ENCODE data around the gene CAMKMT.

Gene CAMKMT

DNA sequence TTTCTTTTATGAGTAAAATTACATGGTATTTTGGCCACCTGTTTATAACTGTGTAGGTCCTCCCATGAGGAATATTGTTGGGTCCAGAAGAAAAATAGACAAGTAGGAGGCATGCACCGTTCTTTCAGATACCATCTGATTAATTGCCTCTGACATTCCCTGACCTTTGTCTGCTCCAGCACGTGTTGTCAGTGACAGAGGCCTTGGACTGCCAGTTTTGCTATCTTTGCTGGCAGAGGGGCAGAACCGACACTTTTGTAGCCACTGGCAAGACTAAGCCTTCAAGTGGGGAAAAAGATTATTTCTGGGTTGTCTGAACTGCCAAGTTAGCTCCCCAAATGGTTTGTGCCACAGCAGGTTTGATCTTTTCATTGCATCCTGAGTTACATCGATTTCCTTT is 276.9 kb downstream of the CAMKMT start:
- DNase-seq (ENCODE audit: low read depth in 3 of 3, low spot score in 1 of 3): no peak

DNA sequence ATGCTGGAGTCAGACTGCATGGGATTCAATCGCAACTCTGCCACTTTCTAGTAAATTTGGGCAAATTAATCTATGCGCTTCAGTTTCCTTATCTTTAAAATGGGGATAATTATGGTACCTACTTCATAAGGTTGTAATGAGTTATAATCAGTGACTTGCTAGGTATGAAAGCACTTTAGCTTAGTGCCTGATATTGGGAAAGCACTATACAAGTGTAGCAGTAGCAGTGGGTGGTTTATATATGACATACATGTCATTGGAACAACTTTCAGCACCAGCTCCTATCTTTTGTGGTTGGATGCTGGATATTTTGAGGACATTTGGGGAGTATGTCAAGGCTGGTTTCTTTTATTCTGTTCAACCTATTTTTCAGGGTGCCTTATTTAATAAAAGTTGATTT is 277.7 kb downstream of the CAMKMT start:
- no peak for DNase-seq (ENCODE audit: low read depth in 3 of 3, low spot score in 1 of 3)

DNA sequence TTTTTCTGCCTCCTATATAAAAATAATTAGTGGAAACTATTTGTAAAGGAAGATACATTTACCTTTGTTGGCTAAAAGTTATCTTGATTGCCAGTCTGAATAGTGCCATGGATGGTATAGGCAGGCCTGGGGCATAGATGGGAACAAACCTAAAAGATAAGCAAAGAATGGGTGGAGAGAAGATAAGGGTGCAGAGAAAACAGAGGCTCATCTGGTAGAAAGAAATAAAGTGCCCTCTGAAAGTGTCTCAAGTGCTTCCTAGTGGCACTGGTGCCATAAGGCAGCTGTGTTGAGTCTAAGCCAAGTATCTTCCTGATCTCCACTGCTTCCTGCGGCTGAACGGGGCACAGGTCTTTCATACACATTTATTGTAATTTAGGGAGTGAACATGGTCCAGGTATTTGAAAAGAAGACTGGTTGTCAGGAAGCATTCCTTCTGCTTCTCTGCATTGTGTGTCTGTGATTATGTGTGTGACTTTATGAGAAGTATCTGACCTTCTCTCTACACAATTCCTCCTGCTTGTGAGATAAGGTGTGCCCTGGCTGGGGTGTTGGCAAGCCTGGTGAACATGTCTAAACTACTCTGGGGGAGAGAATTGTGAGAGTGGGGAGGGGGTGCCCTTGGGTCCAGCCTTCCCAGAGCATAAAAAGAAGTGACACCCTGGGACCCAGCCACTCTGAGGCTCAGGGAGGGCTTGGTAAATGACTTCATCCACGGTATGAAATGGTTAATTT is 280.5 kb downstream of the CAMKMT start:
- no peak for DNase-seq (ENCODE audit: low read depth in 3 of 3, low spot score in 1 of 3)

DNA sequence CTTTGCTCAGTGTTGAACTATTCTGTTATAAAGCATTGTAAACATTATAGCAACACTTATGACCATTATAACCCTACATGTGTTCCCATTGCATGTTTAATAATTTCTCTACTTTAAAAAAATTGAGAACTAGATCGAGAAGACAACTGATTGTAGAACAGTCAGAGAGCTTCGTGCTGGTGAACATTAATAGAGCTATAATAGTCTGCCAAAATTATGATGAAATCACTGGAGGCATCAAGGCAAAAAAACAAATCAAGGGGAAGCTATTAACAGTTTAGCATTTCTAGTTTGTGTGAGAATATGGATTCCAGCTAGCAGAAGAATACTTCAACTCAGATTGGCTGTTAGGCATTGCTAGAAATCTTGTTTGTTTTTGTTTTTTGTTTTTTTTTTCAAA is 284.2 kb downstream of the CAMKMT start:
- DNase-seq (ENCODE audit: low read depth in 3 of 3, low spot score in 1 of 3): no peak

DNA sequence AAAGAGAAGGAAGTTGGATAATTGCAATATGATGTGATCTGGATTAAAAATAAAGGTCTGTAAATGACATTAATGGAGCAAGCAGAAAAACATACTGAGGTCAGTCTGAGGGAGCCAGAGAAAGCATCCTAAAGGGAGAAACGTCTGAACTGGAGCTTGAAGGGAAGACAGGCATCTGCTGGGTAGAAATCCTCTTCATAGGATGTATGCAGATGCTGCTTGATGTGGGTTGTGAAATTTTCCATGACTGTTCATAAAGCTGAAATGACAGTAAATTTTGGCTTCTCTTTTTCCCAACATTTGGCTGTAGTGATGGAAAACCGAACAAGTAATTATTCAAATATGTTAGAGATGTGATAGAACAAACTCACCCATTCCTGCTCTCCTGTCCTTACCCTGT is 287.6 kb downstream of the CAMKMT start:
- DNase-seq (ENCODE audit: low read depth in 3 of 3, low spot score in 1 of 3): no peak

DNA sequence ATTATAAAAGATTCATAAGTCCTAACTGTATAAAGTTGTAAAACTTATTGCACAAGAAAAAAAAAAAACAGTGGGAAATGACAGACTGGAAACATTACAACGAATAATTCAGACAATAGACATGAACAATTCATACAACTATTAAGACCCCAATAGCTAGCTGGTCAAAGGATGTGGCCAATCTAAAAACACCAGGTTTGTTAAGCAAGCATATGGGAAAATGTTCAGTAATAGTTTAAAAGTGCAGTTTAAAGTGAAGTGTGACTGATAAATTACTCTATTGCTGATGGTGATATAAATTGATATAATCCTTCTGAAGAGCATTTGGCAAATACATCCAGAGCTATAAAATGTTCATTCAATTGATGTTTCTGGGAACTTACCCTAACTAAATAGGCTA is 289.0 kb downstream of the CAMKMT start:
- no peak for DNase-seq (ENCODE audit: low read depth in 3 of 3, low spot score in 1 of 3)

DNA sequence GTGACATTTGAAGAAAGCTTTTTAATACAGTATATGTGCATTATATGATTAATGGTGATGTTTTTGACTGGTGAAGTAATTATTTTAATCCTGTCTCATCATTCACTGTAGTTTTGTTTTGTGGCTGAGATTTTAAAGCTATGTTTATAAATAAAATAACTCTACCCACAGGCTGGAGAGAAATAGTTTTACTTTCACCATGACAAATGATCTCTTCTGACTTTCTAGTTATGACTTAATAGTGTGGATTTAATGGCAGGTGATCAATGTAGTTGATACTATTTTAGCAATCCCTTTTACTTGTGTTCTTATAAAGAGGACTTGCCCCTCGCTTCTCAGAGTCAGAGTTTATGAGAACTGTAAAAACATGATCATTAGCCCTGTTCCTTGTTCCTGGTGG is 290.2 kb downstream of the CAMKMT start:
- no peak for DNase-seq (ENCODE audit: low read depth in 3 of 3, low spot score in 1 of 3)

DNA sequence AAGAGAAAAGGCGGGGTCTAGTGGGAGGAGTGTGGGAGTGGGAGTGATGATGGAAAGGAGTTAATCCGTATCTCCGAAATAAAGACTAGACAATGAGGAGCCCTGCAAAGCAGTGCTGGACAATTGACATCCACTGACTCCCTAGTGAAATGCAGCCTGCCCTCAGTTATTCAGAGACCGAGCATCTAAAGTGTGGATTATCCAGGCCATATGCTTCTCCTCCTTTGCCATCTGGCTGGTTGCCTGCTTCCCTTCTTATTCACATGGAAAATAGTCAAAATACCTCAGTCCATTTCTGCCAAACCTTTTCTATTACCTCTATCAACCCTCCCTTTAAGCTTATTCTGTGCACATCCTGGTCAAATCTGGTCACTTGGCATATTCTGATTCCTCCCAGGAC is 291.0 kb downstream of the CAMKMT start:
- DNase-seq (ENCODE audit: low read depth in 3 of 3, low spot score in 1 of 3): no peak

DNA sequence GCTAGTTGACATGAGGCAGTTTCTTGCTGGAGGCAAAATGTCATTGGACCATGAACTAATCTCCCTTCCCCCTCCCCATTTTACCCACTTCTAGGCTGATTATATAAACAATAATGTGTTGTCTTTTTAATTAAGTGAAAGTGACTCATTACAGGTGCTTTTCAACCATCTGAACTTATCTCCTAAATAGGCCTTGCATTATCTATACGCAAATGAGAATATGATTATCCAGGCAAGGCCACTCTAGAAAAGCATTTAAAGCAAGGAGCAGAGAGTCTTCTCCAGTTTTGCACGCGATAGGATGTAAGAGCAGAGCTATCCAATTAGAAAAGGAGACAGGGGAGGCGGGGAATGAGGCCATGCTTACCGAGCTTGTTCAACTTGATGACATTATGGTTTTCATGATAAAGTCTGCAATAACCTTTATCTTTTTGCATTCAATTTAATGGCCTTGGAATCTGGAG is 293.7 kb downstream of the CAMKMT start:
- no peak for DNase-seq (ENCODE audit: low read depth in 3 of 3, low spot score in 1 of 3)

DNA sequence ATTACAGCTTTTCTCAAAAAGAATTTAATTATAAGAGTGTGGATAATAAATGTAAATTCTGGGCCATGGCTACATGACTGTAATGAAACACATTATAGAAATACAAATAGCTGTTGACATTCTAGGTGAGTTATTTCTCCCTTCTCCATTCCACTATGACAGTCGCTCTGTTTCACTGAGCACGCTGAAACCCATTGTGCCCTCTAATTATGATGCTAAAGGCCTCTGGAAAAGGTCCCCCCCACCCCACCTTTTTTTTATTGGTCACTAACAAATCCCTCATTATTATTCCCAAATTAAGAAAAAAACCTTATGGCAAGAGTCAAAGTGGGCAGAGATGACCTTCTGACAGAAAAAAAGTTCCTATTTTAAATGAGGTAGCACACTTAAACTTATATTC is 294.7 kb downstream of the CAMKMT start:
- no peak for DNase-seq (ENCODE audit: low read depth in 3 of 3, low spot score in 1 of 3)

DNA sequence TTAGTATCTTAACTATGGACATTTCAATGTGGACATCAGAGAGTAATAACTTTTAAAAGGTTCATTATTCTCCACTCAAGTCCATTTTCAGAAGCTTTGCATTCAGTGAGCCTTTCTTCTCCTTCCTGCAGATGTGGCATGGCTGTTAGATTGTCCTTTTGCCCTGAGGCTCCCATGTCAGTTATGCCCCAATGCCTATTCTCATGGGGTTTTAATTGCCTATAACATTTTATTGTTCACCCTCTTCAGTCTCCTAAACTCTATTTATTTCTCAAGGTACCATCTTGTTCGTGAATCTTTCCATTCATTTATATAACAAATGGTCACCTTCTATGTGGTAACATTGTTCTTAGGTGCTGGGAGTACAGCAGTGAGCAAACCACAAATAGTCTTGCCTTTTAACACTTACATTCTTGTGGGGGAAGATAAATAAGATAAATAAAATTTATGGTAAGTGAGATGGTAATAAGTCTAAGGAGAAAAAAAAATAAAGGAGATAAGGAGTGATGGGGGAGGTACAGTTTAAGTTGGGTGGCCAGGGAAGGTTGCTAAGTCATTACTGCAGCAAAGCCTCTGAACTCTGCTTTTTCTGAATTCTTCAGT is 301.8 kb downstream of the CAMKMT start:
- DNase-seq (ENCODE audit: low read depth in 3 of 3, low spot score in 1 of 3): no peak

DNA sequence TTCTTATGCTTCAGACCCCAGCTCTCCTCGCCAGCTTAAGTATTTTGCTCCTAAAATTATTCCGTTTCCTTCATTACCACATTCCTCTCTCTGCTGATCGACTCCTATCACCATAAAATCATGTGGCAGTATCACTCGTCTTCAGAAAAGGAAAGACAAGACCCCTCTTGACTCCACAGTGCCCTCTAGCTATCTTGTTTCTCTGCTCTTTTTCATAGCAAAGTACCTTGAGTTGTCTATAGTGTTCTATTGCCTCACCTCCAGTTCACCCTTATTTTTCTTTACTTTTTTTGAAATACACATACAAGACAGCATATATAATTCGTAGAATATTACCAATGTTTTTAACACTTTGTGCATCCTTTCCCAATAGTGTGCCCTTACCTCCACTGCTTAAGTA is 306.6 kb downstream of the CAMKMT start:
- DNase-seq (ENCODE audit: low read depth in 3 of 3, low spot score in 1 of 3): no peak

DNA sequence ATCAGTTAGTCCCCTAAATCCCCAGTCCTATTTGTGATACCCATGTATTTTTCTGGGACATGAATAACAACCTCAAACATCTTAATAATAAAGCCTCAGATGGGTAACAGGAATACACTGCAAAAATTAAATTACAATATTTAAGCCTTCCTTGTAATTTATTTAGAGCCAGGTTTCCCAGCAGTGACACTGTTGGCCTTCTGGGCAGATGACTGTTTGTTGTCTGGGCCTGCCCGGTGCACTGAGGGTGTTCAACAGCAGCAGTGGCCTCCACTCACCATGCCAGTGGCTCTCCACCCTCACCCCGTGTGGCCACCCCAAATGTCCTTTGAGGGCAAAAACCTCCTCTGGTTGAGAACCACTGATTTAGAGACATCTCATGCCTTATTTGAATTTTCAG is 309.5 kb downstream of the CAMKMT start:
- no peak for DNase-seq (ENCODE audit: low read depth in 3 of 3, low spot score in 1 of 3)

DNA sequence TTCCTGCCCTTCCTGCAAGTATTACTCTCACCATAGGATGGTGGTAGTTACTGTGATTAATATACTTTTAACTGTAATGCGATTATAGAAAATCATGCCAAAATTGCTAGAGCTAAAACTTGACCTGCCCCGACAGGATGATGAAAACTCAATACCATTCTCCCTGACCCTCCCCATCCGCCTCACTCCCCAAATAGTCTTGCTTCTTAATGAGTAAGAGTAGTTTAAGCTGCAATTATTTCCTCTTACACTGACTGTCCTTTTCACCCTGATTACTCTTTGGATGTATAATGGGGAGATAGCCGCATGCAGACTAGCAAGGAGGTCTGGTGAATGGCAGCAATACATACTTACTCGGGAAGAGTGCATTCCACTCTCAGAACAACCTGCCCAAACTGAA is 310.2 kb downstream of the CAMKMT start:
- DNase-seq (ENCODE audit: low read depth in 3 of 3, low spot score in 1 of 3): no peak

DNA sequence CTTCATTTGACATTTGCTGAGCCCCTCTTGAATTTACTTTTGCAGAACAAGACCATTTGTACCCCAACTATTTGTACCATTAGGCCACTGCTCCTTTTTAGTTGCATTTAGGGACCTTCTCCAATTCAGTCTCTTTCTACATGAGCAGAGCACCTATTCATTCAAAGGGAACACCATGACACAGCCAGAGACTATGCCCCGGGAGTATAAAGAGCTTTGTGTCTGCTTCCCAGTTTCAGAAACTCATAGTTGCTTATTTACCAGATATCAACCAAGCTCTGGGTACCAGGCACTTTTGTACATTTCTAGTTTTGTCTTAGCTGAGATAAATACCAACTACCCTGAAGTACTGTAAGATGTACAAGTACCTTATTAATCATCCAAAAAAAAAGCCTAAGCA is 310.7 kb downstream of the CAMKMT start:
- DNase-seq (ENCODE audit: low read depth in 3 of 3, low spot score in 1 of 3): no peak

DNA sequence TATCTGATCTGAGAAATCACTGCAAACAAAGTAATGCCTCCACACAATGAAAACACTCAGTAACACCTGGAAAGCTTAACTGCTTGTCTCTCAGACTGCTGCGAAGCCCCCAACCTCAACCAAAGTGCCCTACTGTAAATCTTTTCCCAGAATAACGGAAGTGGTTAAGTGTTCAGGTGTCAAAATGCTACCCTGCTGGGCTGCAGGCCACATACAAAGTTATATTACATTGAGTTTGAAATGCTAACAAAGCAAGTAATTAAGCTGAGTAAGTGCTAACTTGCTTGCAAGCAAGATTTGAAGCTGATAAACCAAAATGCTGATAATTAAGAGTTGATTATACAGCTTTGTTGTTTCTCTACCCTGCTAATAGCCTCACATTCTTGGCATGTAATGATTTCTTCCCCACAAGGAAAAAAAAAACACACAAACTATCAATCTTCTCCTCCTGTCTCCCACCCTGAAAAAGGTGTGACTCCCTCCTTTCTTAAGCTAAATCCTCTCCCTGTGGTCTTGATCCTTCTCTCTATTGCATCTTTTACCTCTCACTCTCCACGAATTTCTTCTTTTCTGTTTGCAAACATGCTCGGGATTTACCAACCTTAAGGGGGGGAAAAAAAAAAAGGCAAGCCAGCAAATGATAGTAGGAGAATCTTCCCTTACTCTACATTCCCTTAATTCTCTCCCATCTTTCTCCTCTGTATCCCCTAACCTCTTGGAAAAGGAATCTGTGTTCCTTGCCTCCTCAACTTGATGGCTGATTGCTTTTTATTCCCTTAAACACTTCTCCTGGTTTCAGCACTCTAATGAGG is 312.9 kb downstream of the CAMKMT start:
- no peak for DNase-seq (ENCODE audit: low read depth in 3 of 3, low spot score in 1 of 3)

DNA sequence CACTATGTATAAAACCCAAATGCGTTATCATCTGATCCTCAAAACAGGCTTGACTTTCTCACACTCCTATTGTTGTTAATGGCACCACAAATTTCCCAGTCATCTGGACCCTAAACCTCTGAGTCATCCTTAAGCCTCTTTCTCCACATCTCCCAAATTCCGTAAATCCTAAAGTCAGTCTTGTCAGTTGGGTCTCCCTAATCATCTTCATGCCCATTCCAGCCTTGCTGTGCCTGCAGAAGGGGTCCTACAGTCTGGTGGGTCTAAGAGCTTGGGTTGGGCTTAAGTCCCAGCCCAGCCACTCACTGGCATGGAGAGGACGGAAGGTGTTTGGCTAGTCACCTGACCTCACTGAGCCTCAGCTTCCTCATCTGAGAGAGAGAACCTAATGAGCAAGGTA is 314.6 kb downstream of the CAMKMT start:
- no peak for DNase-seq (ENCODE audit: low read depth in 3 of 3, low spot score in 1 of 3)

DNA sequence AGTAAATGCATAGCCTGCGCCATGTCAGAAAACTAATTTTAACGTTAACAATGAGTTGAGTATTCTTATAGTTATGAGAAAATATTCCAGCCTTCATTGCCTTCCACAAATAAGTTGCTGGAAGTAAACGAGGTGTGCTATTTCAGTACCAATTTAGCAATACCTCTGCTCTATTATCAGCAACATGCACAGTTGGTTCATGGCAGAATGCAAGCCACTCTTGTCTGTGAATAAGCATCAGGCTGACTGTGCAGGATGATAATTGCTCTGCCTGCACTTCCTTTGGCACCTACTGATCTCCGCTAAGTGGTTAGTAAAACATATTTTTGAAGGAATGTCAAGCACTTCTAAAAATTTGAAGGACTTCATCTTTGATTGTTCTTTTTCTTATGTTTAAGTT is 317.8 kb downstream of the CAMKMT start:
- no peak for DNase-seq (ENCODE audit: low read depth in 3 of 3, low spot score in 1 of 3)

DNA sequence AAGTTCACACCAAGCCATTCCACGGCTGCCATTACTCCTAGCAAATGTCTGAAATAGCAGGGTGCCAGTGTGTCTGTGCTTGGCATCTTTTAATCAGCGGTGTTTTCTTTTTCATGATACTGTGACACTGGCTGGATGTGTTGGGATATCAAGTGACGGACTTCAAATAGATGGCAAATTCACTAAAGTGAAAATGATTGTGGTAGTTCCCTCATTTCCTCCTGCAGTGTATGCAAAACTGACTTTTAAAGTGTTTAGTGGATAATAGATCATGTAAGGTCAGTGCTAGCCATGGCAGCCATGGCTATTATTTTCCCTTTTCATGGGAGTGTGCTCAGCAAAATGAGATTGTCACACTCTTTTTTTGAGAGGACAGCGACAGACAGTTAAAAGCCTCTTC is 318.2 kb downstream of the CAMKMT start:
- no peak for DNase-seq (ENCODE audit: low read depth in 3 of 3, low spot score in 1 of 3)

DNA sequence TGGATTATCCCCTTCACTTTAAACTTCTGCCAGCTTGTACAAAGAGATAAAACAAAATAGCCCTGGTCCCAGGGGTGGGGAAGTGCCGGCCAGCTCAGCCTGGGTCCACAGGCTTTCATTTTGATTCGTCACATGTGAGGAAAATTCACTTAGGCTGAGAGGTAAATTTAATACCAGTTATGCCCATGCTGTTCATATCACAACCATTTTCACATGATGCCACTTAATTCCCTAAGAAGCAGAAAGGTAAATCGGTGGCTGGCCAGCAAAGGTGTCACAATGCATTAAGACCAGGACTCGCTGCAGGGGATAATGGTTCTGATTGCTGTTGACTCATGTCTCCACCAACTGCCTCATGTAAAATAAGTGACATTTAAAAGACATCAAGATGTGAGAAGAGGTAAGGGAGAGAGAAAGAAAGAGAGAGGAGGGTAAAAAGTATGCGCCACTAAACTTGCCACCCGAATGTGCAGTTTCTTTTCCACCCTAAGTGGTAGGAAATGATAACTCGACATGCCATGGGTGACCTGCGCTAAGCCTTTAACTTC is 318.8 kb downstream of the CAMKMT start:
- no peak for DNase-seq (ENCODE audit: low read depth in 3 of 3, low spot score in 1 of 3)

DNA sequence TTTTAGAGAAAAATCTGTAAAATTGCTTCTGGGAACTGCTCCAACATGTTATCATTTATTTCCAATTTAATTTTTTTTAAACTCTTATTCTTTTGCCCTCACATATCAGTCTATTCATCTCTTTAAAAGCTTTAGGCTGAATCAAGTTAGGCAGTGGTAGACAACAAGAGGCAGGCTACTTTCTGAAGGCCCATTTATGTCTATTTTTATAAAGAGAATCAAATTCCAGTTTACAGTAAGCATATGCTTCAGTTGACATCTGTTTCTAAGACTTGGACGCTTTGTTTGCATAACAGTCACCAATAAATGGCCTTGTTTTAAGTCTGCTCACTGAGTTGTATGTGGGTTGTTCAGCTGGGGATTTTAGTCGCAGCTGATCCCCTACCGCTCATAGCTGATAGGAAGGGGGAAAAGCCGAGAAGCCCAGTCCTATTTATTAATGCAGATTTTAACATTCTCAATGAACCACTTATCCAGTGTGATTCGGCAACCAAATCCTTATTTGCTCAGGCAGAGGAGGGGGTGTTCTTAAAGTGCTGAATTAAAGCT is 319.3 kb downstream of the CAMKMT start:
- no peak for DNase-seq (ENCODE audit: low read depth in 3 of 3, low spot score in 1 of 3)

DNA sequence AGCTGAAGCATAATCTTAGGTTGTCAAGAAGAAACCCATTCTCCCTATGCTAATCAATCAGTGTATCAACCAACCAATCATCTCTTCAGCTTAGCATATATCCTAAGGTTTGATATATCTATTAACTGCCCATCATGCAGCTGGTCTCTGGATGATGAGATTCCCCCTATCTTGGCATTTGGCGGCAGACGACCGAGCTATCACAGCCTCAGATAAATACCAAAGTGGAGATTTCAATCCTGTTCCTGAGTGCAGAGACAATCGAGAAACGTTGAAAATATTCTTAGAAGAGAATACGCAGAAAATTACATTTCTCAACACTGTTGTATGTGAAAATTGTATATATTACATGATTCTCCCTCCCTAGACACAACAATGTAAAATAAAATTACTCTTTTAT is 320.7 kb downstream of the CAMKMT start:
- DNase-seq (ENCODE audit: low read depth in 3 of 3, low spot score in 1 of 3): no peak
